GM19240 (cell line): ENCODE measurements around the gene RAB11FIP3.
"Not testable (repeated sequence)": the region's sequence is repeated elsewhere in the genome, so short reads cannot be mapped to it uniquely, and the experiment has no call there.

ENCODE experiments used
- DNase-seq: peaks from one replicate; pipeline ENCODE4 v3.0.0; 2011; ENCODE audit warnings: low spot score; ENCODE audit not compliant: insufficient read length

The RAB11FIP3 gene

DNA sequence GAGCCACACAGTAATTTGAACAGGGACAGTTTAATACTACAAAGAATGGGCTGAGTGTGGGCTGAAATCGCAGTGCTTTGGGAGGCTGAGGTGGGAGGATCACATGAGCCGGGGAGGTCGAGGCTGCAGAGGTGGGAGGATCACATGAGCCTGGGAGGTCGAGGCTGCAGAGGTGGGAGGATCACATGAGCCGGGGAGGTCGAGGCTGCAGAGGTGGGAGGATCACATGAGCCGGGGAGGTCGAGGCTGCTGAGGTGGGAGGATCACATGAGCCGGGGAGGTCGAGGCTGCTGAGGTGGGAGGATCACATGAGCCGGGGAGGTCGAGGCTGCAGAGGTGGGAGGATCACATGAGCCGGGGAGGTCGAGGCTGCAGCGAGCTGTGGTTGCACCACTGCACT lies 69.2 kb downstream of the RAB11FIP3 start:
- not testable (repeated sequence) for DNase-seq

DNA sequence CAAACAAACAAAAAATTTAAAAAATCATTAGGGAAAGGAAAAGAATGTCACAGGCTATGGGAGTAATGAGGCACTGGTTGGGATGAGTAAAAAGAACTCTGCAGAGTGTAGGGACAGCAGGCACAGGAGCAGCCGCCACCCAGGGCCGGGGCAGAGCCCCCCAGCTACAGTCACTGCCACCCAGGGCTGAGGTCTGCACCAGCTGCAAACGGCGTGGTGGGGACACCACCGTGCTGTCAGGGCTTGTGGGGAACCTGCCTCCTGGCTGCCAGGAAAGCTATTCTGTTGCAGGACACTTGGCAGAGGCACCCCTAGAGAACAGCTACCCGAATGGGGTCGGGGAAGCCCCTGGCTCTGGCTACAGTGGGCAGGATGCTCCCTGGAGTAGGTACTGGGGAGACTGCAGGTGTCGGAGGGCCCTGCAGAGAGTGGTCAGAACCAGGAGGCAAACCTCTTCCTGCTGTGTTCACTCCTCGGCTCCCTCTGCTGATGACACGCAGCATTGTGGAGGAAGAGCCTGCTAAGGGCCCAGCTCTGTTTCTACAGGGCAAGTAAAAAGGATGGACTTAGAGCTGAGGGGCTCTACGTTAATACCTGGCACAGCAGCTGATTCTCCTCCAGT lies 69.8 kb downstream of the RAB11FIP3 start:
- no peak for DNase-seq

DNA sequence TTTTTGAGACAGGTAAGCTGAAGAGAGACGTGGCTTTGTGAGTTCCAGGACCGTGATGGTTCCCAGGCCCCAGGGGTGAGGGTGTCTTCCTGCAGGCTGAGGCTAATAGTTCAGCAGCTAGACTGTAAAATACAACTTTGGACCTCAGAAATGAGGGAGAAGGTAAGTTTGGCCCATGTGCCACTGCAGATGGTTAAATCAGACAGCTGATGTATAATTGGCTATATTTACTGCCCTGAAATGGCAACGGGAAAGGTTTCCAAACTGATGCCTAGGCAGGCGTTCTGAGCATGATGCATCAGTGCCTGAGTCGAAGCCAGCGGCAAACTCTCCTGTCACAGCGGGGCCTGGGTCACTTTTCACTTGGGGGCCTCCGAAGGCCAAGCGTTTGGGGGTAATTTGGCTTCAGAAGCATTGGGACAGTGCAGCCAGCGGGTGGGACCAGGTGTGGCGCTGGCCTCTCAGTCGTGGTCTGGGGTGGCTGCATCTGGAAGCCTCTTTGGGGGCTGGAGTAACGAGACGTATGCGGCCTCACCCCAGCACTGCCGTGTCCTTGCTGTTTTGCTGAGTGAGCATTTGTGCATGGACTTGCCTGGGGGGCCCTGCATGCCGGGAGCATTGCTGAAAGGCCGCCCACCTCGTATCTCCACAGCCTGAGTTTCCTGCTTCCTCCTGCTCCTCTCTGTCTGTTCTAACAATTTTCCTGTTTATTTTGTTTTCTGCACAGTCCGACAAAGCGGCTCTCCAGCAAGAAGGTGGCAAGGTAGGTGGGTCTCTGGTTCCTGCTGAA lies 70.8 kb downstream of the RAB11FIP3 start:
- DNase-seq, result no peak

DNA sequence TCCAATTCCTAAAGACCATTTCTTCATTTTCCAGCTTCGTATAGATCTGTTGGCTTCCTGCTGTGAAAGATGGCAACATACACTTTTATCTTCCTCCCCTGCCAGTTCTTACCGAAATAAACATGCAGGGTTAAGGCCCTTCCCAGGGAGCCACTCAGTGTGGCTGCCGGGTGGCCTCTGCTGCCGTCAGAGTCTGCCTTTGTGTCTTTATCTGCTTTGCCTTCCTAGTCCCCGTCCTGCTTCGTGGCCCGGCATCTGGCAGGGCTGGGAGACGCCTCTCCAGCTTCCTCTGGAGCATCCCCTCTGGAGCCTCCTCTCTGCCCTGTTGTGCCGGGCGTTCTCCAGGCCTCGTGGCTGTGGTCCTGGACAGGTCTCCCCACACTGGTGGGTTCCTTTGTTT lies 71.8 kb downstream of the RAB11FIP3 start:
- DNase-seq, result no peak

DNA sequence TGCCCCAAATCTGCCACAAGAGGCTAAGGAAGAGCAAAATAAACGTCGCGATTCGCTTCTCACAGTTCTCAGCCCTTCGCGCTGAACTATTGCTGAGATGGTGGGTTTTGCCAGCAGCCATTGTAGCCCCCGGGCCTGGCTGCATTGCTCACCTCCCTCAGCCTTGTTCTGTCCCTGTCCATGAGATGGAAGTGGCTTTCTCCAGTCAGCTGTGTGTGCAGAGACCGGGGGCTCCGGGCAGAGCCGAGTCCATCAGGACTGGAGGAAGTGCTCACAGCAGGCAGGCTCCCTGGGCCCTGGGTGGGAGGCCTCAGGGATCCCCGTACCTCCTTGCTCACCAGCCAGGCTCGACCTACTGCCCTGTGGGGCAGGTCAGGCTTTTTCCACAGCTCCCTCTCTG lies 74.5 kb downstream of the RAB11FIP3 start:
- no peak for DNase-seq

DNA sequence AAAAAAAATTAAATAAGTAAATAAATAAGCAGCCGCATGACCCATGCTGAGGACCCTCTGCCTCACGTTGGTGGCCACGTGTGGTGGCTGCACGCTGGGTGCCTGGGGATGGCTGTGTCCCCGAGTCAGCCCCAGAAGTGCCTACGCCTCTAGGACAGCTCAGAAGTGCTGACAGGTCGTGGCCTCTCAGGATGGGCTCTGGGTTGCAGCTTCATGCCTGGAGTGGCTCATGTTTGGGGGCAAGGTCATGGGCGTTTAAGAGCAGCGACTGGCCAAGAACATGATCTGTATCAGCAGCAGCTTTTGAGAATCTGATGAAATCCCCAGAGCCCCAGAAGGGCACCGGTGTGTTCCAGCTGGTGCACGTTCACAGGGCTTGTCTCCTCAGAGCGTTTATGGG lies 75.3 kb downstream of the RAB11FIP3 start:
- DNase-seq, result no peak

DNA sequence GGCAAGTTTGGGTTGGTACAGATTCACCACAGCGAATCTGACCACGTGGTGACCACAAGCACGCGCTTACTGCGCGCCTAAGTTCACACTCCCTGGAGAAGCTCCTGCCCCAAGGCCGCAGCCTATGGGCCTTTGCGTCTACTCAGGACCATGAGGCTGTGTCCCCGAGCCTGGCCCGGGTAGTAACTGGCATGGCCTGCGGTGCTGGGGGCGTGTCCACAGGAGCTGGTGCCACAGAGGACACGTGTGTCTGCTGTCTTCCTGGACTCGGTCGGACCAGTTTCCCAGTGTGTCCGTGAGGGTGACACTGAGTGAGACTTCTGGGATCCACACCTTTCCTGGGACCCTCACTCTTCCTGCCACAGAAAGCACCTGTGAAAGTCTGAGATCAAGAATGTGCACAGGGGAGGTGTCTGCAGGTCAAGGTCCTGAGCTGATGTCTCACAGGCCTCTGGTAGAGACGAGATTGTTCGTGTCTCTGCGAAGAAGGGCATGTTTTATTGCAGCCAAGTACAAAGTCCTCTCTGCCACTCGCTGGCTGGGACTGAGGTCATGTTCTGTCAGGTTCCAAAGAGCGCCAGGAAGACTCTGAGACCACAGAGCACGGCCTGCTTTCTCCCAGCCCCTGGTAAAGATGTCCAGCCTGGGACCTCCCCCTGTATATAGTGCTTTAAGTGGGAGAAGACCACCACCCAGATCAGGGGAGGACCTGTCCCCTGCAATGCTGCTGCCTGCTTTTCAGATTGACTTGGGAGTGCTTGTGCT lies 76.9 kb downstream of the RAB11FIP3 start:
- no peak for DNase-seq

DNA sequence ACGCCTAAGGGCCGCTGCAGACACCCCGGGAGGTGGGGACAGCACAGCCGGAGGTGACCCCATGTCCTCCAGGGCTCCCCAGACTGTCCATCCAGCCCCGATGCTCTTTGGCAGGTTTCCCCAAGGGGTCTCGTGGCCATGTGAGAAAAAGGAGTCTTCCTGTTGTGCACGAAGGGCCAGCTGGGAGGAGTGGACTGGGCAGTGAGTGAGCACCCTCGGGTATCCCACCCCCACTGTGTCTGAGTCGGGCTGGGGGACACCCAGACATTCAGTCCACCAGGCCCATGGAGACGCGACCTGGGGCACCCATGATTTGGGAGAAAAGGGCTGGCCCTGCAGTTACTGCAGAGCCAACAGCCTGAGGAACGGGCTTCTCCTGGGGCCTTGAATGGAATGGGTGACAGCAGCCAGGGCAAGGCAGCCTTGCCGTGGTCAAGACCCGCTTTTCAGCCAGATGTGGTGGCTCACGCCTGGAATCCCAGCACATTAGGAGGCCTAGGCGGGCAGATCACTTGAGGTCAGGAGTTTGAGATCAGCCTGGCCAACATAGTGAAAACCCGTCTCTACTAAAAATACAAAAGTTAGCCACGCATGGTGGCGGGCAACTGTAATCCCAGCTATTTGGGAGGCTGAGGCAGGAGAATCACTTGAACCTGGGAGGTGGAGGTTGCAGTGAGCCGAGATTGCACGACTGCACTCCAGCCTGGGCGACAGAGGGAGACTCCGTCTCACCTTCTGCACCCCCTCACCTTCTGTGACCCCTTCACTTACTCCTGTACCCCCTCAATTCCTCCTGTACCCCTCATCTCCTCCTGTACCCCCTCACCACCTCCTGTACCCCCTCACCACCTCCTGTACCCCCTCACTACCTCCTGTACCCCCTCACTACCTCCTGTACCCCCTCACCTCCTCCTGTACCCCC lies 78.0 kb downstream of the RAB11FIP3 start:
- no peak for DNase-seq

DNA sequence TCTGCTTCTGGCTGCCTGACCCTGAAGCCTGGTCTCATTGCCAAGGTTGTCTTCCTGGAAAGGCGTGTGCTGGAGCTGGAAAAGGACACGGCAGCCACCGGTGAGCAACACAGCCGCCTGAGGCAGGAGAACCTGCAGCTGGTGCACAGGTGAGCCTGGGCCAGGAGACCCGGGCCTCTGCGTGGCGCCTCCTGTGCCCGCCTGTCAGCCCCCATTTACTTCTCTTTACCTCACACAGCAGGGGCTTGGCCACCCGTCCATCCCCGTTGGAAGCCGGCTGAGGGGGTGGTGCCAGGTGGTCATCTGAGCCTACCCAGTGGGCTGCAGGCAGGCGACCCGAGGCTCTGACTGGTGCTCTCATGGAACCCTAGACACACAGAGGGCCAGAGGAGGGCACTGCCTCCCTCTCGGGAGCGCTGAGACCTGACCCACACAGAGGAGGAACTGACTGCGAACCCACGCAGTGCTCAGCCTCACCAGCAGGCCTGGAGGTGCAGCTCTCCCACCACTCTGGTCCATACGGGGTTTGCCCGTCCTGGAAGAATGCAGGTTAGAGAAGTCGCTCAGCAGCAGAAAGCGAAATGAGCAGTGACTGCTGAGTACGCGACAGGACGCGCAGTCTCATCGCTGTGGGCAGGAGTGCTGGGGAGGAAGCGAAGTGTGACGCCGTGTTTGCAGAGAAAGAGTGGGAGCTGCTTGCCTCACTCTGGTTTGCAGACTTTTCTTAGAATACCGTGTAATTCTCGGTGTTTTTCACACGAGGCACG lies 80.2 kb downstream of the RAB11FIP3 start:
- DNase-seq, result no peak

DNA sequence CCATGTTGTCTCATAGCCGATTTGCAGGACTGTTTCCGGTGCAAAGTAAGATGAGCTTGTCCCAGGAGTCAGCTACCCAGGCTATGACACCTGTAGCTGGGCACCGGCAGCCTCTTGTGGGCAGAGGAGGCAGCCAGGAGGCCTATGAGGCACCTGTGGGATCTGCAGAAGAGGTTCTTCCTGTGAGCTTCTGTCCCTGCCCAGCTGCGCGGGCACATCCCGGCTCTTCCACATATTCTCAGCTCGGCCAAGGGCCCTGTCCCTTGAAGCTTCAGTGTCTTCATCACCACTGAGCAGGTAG lies 80.7 kb downstream of the RAB11FIP3 start:
- DNase-seq, result no peak

DNA sequence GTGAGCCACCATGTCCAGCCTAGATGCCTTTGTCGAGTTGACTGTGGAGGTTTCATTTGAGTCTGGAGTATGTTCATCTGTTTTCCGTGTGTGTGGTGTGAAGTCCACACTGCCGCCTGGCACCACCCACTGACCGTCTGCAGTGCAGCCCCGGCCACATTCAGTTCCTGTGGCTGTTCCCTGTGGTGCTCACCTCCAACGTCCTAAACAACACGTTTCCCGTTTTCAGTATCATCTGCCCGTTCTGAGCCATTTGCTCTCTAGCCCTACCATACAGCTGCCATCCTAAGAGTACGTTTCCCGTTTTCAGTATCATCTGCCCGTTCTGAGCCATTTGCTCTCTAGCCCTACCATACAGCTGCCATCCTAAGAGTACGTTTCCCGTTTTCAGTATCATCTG lies 82.1 kb downstream of the RAB11FIP3 start:
- DNase-seq, result not testable (repeated sequence)

DNA sequence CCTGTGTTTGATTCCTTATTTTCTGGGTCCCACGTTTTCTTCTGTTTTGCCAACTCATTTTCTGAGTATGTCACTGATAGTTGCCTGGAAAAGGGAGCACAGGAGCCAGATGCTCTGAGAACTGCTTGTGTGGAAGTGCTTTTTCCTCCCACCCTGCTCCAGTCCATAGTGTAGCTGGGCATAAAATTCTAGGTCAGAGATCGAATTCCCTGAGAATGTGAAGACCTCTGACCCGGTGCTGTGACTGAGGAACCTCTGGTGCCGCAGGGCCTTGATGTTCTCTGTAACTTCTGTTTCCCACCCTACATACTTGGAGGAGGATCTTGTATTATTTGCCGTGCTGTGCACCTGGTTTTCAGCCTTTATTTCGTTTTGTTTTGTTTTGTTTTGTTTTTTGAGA lies 82.5 kb downstream of the RAB11FIP3 start:
- no peak for DNase-seq

DNA sequence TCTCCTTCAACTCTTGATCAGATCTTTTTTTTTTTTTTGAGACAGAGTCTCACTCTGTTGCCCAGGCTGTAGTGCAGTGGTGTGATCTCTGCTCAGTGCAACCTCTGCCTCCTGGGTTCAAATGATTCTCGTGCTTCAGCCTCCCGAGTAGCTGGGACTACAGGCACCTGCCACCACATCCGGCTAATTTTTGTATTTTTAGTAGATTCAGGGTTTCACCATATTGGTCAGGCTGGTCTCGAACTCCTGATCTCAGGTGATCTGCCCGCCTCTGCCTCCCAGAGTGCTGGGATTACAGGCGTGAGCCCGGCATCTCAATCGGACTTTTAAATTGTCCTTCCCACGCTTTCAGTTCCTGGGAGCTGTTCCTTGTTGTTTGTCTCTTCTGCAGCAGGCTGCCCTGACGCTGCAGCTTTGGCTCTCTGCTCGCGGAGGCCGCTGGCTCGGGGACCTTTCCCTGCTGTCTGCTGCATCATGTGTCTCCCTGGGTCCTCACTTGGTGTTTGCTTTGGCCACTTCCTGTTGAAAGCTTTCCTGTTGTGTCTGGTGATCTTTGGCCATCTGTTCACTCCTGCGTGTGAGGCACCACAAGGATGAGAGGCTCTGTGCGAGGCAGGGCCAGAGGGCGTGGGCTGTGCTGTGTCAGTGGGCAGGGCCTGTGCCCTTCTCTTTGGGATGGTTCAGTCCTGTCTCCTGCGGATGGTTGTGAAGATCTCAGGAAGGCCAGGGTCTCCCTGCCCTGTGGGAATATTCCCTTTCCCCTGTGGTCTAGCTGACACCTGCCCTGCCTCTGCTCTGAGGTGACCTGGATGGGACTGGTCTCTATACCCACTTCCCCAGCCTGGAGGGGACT lies 83.7 kb downstream of the RAB11FIP3 start:
- DNase-seq, result no peak

DNA sequence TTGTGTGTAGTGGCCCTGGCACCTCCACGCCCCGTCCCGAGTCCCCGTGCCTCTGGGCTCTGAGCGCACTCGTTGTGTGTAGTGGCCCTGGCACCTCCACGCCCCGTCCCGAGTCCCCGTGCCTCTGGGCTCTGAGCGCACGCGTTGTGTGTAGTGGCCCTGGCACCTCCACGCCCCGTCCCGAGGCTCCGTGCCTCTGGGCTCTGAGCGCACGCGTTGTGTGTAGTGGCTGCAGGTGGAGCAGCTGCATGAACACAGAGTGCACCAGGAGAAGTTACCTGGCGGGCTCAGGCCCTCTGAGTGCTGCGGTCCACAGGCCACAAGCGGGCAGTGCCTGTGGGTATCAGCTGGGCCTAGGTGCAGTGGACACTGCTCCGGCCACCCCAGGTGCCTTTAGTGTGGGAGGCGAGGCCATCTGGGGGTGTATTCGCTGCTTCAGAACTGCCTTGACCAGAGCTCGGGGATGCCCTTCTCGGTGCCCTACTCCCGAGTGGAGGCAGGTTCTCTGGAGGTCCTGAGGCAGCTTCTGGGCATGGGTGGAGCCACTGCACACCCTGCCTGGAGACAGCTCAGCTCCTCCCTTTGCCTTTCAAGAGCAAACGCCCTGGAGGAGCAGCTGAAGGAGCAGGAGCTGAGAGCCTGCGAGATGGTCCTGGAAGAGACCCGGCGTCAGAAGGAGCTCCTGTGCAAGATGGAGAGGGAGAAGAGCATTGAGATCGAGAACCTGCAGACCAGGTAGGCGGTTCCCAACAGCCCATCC lies 84.8 kb downstream of the RAB11FIP3 start:
- no peak for DNase-seq

DNA sequence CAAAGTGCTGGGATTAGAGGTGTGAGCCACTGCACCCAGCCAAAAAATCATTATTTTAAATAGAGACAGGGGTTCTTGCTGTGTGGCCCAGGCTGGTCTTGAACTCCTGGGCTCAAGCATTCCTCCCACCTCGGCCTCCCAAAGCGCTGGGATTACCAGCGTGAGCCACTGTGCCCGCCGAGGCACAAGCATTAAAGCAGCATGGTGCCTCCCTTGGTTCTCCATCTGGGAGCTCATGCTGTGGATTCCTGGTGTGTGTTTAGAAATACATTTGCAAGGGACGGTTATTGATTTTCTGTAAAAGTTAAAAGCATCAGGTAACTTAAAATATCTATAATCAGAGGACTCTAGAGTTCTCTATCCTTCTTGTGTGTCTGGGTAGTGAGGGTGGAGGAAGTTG lies 87.4 kb downstream of the RAB11FIP3 start:
- DNase-seq, result no peak

DNA sequence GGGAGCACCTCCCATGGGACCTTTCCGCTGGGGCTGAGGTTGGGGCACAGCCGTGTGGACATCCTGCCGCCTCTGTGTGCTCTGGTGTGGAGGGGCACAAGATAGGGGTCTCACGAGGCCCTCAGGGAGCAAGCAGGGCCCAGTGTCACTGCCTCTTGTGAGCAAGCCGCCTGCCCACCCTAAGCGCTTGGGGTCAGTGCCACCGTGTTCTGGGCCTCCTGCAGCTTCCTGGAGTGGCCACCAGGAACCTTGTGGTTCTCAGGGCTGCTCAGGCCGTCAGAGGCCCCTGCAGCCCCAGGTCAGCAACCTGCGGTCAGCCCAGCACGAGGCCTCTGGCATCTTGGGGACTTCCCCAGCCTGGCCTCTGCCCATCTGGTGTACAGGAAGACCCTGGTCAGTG lies 88.5 kb downstream of the RAB11FIP3 start:
- no peak for DNase-seq

DNA sequence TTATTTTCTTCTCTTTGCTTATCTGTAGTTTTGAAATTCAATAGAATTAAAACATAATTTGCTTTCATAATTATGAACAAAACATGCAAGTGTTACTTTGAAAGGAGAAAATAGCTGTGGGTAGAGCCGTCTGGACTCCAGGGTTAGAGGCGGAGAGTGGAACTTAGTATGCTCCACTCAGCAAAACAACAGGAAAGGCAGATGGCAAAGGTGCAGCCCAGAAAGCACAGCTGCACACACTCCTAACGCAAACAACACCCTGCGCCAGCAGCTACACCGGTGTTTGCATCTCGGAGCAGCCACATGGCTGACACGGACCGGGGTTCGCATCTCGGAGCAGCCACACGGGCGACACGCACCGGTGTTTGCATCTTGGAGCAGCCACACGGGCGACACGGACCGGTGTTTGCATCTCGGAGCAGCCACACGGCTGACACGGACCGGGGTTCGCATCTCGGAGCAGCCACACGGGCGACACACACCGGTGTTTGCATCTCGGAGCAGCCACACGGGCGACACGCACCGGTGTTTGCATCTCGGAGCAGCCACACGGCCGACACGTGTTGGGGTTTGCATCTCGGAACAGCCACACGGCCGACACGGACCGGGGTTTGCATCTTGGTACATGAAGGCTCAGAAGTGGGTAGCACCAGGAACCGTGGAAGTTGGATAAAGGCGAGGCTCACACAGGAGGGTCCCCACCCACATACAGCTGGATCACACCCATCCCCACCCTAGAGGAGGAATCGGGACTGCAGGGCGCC lies 89.9 kb downstream of the RAB11FIP3 start:
- DNase-seq, result no peak

DNA sequence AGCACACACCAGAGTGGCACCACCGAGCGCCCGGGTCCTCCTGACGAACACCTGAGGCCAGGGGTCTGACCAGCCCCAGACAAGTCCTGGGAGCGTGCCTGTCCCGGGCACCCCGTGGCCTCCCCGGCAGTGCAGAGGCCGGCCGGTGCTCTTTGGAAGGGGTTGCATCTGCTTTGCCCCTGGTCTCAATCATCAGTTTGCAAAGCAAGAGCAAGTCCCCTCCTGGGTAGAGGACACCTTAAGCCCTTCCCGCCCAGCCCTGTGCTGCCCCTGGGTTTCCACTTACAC lies 90.4 kb downstream of the RAB11FIP3 start:
- no peak for DNase-seq

DNA sequence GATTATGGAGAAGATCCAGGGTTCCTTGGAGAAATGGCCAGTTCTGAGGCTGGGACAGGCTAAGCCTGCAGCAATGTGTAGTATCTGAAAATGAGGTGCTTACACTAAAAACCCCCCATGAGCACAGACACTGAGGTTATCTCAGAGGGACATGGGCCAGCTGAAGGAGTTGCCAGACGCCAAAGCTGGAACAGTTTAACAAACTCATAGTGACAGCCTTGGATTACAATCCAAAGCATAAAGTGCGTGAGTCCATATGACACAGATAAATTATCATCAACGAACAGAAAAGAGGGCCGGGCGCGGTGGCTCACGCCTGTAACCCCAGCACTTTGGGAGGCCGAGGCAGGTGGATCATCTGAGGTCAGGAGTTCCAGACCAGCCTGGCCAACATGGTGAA lies 90.9 kb downstream of the RAB11FIP3 start:
- no peak for DNase-seq
